ENCODE measurements around the gene CACNA2D3.

DNA sequence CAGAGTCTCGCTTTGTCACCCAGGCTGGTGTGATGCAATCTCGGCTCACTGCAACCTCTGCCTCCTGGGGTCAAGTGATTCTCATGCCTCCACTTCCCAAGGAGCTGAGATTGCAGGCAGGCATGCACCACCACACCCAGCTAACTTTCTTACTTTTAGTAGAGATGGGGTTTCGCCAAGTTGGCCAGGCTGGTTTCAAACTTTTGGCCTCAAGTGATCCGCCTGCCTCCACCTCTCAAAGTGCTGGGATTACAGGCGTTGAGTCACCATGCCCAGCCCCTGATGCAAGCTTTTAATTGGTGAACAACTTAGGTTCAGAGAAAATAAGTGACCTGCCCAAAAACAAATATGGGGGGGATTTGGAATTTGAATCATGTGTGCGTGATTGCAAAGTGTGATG is 559.4 kb downstream of the CACNA2D3 start:
- TF ChIP-seq, protein P1, sequence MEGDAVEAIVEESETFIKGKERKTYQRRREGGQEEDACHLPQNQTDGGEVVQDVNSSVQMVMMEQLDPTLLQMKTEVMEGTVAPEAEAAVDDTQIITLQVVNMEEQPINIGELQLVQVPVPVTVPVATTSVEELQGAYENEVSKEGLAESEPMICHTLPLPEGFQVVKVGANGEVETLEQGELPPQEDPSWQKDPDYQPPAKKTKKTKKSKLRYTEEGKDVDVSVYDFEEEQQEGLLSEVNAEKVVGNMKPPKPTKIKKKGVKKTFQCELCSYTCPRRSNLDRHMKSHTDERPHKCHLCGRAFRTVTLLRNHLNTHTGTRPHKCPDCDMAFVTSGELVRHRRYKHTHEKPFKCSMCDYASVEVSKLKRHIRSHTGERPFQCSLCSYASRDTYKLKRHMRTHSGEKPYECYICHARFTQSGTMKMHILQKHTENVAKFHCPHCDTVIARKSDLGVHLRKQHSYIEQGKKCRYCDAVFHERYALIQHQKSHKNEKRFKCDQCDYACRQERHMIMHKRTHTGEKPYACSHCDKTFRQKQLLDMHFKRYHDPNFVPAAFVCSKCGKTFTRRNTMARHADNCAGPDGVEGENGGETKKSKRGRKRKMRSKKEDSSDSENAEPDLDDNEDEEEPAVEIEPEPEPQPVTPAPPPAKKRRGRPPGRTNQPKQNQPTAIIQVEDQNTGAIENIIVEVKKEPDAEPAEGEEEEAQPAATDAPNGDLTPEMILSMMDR (IDR thresholded peaks at IDR 0.05) = no peak
- no peak for TF ChIP-seq ZFX (IDR thresholded peaks at IDR 0.05; ENCODE audit: borderline replicate concordance)
